SH-SY5Y (cell line): Measurements from ENCODE around the gene SPINK14.

ENCODE experiments used
- GATA2 ChIP-seq: IDR thresholded peaks from 2 replicates; pipeline ENCODE4 v1.6.1; 2011; ENCODE audit warnings: mild to moderate bottlenecking, low read depth, low read length
- GATA3 ChIP-seq: IDR thresholded peaks from 2 replicates; pipeline ENCODE4 v1.6.1; 2011; ENCODE audit warnings: low read depth, mild to moderate bottlenecking, low read length, moderate library complexity

SPINK14 gene

GRCh38 chr5:148208226-148208625, 39.9 kb downstream of the SPINK14 start:
- TF ChIP-seq GATA2: no peak
- TF ChIP-seq GATA3: no peak

DNA sequence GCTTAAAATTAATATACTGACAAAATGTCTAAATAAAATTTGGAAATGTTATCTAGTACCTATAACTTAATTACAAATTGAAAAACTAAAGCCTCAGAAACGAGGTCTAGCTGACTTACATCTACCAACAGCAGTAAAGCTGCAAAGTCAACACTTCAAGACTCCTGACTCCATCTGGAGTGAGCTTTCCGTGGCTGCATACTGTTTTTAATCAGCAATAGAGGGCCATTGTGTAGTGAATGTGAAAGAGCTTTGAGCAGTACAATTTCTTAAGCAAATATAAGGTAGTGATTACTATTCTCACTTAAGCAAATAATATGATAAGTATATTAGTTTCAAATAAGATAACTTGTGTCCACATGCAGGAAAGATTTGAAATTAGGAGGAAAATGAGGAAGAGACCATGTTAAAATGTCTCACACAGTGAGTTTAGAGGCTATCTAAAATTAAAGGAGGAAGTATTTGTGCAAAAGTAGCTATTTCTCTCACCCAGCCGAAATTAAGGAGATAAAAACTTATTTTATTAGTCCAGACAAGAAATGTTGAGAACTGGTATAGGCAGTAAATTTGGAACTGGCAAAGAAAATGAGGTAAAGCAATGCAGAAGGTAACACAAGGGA, 40.9 kb downstream of the SPINK14 start:
- TF ChIP-seq GATA3 (no peak), GATA2 (no peak)

DNA sequence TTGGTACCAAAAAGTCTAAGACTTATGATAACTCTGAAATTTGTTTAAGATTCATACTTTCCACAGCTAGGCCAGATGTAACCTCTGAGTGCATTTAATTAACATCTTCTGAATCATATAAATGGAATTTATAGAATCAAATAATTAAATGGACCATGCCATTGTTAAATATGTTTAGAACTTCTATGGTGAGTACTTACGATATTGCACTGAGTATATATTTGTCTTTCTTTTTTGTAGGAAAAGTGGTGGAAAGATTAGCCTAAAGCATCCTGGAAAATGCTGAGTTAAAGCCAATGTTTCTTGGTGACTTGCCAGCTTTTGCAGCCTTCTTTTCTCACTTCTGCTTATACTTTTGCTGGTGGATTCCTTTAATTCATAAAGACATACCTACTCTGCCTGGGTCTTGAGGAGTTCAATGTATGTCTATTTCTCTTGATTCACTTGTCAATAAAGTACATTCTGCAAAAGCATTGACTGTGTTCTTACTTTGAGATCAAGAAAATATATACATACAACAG, 46.4 kb downstream of the SPINK14 start:
- TF ChIP-seq GATA2 (no peak), GATA3 (no peak)

DNA sequence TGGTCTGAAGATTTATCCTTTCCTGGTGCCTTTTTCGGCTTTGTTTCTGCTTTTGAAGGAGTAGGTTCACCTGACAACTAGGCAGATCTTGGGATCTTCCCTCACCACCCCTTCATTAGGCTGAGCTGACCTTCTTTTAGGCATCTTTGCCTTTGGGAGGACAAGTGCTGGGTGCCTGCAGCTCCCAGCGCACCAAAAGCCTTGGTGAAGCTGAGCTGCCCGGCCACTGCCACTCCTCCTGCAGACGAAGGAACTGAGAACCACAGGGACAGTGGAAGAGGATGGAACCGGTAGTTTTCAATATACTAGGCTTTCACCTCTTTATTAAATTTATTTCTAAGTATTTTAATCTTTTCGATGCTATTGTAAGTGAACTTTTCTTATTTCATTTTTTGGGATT, 53.2 kb downstream of the SPINK14 start:
- TF ChIP-seq GATA2: no peak

DNA sequence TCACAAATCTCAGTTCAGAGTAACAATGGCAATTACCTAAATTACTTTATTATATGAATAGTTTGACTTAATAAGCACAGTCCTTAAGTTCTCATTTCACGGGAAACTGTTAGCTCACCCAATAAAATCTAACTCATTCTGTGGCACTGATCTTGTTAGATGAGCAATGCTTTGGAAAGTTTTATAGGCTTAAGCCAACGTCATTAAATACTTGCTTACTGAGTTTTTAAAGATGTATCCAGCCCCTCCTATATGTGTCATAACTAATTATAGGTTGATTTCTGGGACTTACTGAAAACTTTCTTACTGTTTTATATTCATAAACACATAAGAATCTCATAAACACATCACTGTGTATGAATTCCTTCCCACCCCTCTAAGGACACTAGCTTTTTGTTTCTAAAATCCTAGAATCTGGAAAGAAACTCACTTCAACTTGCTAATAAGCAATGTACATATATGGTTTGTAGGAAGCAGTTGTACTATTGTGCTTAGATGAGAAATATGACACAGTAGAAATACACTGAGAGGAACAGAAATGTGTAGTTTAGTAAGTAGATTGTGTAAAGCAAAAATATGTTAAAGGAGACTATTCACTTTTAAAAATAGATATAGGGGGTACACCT, 55.9 kb downstream of the SPINK14 start:
- TF ChIP-seq GATA2: no peak
- TF ChIP-seq GATA3: no peak
